ENCODE data around the gene SYNE2.

DNA sequence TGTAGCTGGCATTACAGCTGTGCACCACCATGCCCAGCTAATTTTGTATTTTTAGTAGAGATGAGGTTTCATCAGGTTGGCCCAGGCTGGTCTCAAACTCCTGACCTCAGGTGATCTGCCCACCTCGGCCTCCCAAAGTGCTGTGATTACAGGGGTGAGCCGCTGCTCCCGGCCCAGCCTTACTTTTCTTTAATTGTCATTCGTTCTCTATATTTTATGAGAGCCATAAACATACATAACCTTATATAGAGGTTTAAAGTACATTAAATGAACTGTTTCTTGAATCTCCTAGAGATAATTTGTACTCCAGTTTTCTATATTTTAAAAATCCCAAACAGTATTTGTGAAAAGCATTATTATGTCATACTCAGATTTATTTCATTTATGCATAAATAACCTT, 98.6 kb downstream of the SYNE2 start:
- TF ChIP-seq, protein P1, sequence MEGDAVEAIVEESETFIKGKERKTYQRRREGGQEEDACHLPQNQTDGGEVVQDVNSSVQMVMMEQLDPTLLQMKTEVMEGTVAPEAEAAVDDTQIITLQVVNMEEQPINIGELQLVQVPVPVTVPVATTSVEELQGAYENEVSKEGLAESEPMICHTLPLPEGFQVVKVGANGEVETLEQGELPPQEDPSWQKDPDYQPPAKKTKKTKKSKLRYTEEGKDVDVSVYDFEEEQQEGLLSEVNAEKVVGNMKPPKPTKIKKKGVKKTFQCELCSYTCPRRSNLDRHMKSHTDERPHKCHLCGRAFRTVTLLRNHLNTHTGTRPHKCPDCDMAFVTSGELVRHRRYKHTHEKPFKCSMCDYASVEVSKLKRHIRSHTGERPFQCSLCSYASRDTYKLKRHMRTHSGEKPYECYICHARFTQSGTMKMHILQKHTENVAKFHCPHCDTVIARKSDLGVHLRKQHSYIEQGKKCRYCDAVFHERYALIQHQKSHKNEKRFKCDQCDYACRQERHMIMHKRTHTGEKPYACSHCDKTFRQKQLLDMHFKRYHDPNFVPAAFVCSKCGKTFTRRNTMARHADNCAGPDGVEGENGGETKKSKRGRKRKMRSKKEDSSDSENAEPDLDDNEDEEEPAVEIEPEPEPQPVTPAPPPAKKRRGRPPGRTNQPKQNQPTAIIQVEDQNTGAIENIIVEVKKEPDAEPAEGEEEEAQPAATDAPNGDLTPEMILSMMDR (IDR thresholded peaks at IDR 0.05), result no peak
- TF ChIP-seq POLR2A (IDR thresholded peaks at IDR 0.05) (no peak), POLR2AphosphoS5 (IDR thresholded peaks at IDR 0.05) (no peak), EP300 (IDR thresholded peaks at IDR 0.05) (no peak)

All from gastroesophageal sphincter (tissue), 3 donors.